ENCODE results near the gene DVL3.

DVL3 gene

DNA sequence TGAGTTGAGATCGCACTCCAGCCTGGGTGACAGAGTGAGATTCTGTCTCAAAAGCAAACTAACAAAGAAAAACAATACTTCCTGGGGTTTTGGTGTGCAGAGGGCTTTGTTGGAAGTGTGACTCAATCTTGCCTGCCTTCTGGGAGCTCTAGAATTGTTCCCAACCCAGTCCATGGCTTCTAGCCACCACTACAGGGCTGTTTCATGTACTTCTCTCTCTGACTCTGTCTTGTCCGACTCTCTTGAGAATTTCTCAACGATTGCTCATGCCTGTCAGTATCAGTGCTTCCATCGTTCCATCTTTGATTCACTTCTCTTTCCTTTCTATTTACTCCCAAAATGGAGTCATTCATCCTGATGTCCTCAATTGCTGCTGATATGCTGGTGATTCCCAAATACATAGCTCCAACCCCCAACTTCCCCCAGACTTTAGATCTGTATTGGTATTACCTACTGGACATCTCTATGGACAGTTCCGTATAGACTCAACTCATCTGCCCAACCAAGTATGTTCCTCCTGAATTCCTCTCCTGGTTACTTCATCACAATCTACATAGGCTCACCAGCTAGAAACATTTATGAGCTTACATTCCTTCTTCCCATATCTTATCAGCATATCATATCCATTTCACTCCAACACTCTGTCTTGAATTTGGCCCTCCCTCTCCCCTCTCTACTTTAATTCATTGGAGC is 17.6 kb downstream of the DVL3 start:
- H3K4me3 ChIP-seq (ENCODE audit: low read depth, low read length), result no peak overlapping the region
- no peak for DNase-seq (ENCODE audit: low read depth)
- TF ChIP-seq POLR2A (IDR thresholded peaks at IDR 0.05; ENCODE audit: extremely low read depth, insufficient read length) (no peak), MYC (IDR thresholded peaks at IDR 0.05; ENCODE audit: low read depth, low read length) (no peak)
- TF ChIP-seq, protein P1, sequence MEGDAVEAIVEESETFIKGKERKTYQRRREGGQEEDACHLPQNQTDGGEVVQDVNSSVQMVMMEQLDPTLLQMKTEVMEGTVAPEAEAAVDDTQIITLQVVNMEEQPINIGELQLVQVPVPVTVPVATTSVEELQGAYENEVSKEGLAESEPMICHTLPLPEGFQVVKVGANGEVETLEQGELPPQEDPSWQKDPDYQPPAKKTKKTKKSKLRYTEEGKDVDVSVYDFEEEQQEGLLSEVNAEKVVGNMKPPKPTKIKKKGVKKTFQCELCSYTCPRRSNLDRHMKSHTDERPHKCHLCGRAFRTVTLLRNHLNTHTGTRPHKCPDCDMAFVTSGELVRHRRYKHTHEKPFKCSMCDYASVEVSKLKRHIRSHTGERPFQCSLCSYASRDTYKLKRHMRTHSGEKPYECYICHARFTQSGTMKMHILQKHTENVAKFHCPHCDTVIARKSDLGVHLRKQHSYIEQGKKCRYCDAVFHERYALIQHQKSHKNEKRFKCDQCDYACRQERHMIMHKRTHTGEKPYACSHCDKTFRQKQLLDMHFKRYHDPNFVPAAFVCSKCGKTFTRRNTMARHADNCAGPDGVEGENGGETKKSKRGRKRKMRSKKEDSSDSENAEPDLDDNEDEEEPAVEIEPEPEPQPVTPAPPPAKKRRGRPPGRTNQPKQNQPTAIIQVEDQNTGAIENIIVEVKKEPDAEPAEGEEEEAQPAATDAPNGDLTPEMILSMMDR (IDR thresholded peaks at IDR 0.05; ENCODE audit: low read depth, low read length), result no peak
- TF ChIP-seq, protein P2, sequence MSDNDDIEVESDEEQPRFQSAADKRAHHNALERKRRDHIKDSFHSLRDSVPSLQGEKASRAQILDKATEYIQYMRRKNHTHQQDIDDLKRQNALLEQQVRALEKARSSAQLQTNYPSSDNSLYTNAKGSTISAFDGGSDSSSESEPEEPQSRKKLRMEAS (IDR thresholded peaks at IDR 0.05; ENCODE audit: low read depth, low read length), result no peak

DNA sequence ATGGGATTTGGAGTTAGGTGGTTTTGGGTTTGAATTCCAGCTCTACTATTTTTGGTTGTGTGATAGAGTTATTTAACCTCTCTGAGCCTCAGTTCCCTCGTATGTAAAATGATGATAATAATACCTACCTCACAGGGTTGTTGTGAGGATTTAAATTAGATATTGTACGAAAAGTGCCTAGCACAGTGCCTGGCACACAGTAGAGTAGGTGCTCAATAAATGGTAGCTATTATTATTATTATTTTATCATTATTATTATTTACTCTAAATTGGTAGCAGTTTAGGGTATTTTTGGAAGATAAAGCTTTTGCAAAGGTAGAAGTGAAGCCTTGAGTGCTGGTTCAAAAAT is 18.2 kb downstream of the DVL3 start:
- DNase-seq (ENCODE audit: low read depth), result no peak
- H3K4me3 ChIP-seq (ENCODE audit: low read depth, low read length), result no peak overlapping the region
- TF ChIP-seq POLR2A (IDR thresholded peaks at IDR 0.05; ENCODE audit: extremely low read depth, insufficient read length) (no peak), MYC (IDR thresholded peaks at IDR 0.05; ENCODE audit: low read depth, low read length) (no peak)
- TF ChIP-seq, protein P2 (IDR thresholded peaks at IDR 0.05; ENCODE audit: low read depth, low read length), result no peak
- TF ChIP-seq, protein P1 (IDR thresholded peaks at IDR 0.05; ENCODE audit: low read depth, low read length), result no peak

DNA sequence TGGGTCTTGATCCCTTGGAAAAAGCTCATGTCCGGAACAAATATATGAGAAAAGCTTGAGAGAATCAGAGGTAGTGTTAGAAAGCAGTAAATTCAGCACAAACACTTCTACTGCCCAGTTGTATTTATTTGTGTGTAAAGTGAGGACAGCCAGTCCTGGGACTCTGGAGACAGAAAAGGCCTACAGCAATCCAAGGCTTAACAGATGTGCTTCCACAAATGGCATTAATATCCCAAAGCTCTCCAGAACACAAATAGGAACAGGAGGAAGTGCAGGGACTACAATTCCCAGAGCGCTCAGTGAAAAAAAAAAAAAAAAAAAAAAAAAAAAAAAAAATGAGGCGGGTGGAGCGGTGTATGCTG is 19.1 kb downstream of the DVL3 start:
- TF ChIP-seq POLR2A (IDR thresholded peaks at IDR 0.05; ENCODE audit: extremely low read depth, insufficient read length), result no peak
- TF ChIP-seq, protein P1 (IDR thresholded peaks at IDR 0.05; ENCODE audit: low read depth, low read length), result no peak
- TF ChIP-seq, protein P2 (IDR thresholded peaks at IDR 0.05; ENCODE audit: low read depth, low read length), result no peak
- no peak for TF ChIP-seq MYC (IDR thresholded peaks at IDR 0.05; ENCODE audit: low read depth, low read length)
- no peak for DNase-seq (ENCODE audit: low read depth)
- H3K4me3 ChIP-seq (ENCODE audit: low read depth, low read length), result peak overlapping the region; percentile 14

DNA sequence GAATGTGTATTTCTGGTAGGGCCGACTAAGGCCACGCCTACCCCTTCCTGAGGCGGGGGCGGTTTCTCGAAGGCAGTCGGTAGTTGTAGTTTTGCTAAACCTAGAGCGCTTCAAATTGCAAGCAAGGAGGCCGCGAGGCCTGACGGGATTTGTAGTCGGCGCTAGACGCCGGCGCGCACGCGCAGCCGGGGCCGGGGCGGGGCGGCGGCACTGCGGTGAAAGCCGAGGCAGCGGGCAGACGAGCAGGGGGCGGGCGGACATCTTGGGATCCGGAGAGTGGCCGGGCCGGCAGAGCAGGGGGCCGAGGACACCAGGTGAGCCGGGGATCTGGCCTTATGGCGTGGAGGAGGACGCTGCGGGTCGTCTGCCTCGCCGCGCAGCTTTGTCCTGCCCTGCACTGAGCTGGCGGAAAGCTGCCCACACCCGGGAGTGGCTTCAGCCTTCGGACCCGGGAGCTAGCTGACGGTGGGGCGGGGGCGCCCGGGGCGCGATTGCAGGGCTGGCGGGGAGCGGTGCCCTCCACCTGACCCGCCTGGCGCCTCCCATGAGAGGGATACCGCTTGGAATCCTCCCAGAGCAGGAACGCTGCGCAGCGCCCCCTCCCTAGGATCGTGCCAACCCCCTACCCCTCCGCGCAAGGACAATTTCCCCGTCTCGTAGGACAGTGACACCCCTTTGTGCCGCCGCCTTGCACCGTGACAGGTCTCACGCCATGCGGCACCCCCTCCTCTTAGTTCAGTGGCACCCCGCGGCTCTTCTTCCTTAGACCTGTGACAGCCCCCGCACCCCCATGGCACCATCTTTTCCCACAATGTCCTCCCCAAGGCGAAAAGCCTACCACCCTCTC is 19.7 kb downstream of the DVL3 start, which contains the start of gene AP2M1:
Gene AP2M1 (plus strand): TSS at position 210 of the 847 bp plus-strand sequence. CDS start 2,139 bp downstream, outside the sequence.
- TF ChIP-seq POLR2A (IDR thresholded peaks at IDR 0.05; ENCODE audit: extremely low read depth, insufficient read length) (peak; percentile 64), MYC (IDR thresholded peaks at IDR 0.05; ENCODE audit: low read depth, low read length) (peak; percentile 61)
- TF ChIP-seq, protein P1 (IDR thresholded peaks at IDR 0.05; ENCODE audit: low read depth, low read length), result no peak
- TF ChIP-seq, protein P2 (IDR thresholded peaks at IDR 0.05; ENCODE audit: low read depth, low read length), result peak; percentile 51; the same call in 1 of the 2 replicates
- H3K4me3 ChIP-seq (ENCODE audit: low read depth, low read length), result peak within 1 kb of the TSS; percentile 82
- peak; percentile 98 for DNase-seq (ENCODE audit: low read depth)

DNA sequence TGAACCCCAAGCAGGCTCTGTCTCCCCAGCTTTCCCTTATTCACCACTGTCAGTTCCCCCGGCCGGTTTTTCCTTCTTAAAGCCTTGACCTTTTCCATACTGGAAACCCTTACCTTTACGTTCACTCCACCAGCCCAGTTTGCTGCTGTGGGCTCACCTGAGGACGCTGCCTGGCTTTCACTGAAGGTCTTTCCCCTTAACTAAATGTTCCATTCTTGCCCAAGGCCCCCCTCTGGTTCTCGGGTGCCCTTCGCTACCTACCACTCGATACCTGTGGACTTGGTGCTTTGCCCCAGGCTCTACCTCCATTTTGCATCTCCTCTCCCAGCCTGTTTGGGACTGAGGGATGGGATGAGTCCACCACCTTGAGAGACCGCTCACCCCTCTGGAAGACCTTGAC is 20.3 kb downstream of the DVL3 start:
- H3K4me3 ChIP-seq (ENCODE audit: low read depth, low read length), result peak overlapping the region; percentile 82
- DNase-seq (ENCODE audit: low read depth), result no peak
- TF ChIP-seq MYC (IDR thresholded peaks at IDR 0.05; ENCODE audit: low read depth, low read length) (no peak), POLR2A (IDR thresholded peaks at IDR 0.05; ENCODE audit: extremely low read depth, insufficient read length) (no peak)
- TF ChIP-seq, protein P1 (IDR thresholded peaks at IDR 0.05; ENCODE audit: low read depth, low read length), result no peak
- TF ChIP-seq, protein P2 (IDR thresholded peaks at IDR 0.05; ENCODE audit: low read depth, low read length), result no peak
